Ovary (tissue), 9 donors: ENCODE measurements around the gene FARP2. TPM values are rescaled to one million over a fixed set of nuclear protein-coding genes. Genes with fewer than 3 reads are reported as not detected.

ENCODE experiments used
- DNase-seq, 5 donors: peaks; one replicate each; pipeline ENCODE4 v3.0.0-alpha.2; 2019 to 2020
- H3K27ac ChIP-seq, 2 donors: fragments of 200-600 bp; one replicate each; pipeline versions ENCODE4 v1.5.1 to v1.8.0; 2019 to 2022
- H3K27me3 ChIP-seq: fragments of 200-600 bp; one replicate; pipeline ENCODE4 v1.8.0; 2022
- H3K36me3 ChIP-seq: fragments of 200-600 bp; sonication (generic); one replicate; pipeline ENCODE4 v1.5.1; 2019
- H3K4me1 ChIP-seq: one replicate; pipeline ENCODE4 v1.8.1; 2013; ENCODE audit warnings: mild to moderate bottlenecking, moderate library complexity; ENCODE audit not compliant: insufficient read depth
- H3K4me3 ChIP-seq: fragments of 200-600 bp; sonication (generic); one replicate; pipeline ENCODE4 v1.5.1; 2017
- H3K9me3 ChIP-seq, 2 donors: fragments of 200-600 bp in 1 of 2; sonication (generic) in 1 of 2; one replicate each; pipeline versions ENCODE4 v1.5.1 to v1.8.1; 2013 to 2019; ENCODE audit warnings: mild to moderate bottlenecking in 1 of 2, moderate library complexity in 1 of 2
- CTCF ChIP-seq, 3 donors: fragments of 450-650 bp in 2 of 3; fragments of 200-600 bp in 1 of 3; IDR thresholded peaks; one replicate each; pipeline versions ENCODE4 v1.5.1 to v1.8.0; 2016 to 2022; ENCODE audit warnings: antibody characterized with exemption in 3 of 3, mild to moderate bottlenecking in 1 of 3
- EP300 ChIP-seq: sonication (generic); formaldehyde crosslinking; IDR thresholded peaks from one replicate; pipeline ENCODE4 v1.6.1; 2017; ENCODE audit warnings: antibody characterized with exemption
- POLR2A ChIP-seq: fragments of 450-650 bp; IDR thresholded peaks from one replicate; pipeline ENCODE4 v1.6.1; 2017; ENCODE audit warnings: antibody characterized with exemption, mild to moderate bottlenecking, moderate library complexity
- WGBS, 3 donors: extraction: QIAGEN DNeasy Blood & Tissue Kit in 1 of 3; methylation state at CpG; one replicate each; pipeline versions ENCODE4 v1.1.5 to v1.1.7; 2013 to 2017; 5-methylcytosine and 5-hydroxymethylcytosine counted together
- intact Hi-C, 4 donors: fragments of 100-400 bp; cut with DNase I; formaldehyde crosslinking; loops; one replicate each; pipeline versions ENCODE4 v1.11.0 to v1.15.1; 2022 to 2023
- polyA plus RNA-seq, 2 donors: library from polyadenylated mRNA; stranded (reverse); fragments of 200-250 nt in 1 of 2; fragments of 350-450 nt in 1 of 2; fragmentation: Illumina TruSeq in 1 of 2; extraction: RNeasy Lipid Tissue Mini Kit (QIAGEN cat#74804) in 1 of 2; gene quantifications; one replicate each; pipeline ENCODE4 v1.2.3, GENCODE V29; 2013 to 2014
- total RNA-seq, 7 donors: library from RNA; depleted of rRNA in 2 of 7; stranded (reverse); fragments of >200 nt in 2 of 7; fragmentation: NEBNext Ultra II Directional in 3 of 7; extraction: Animal tissue kit (Norgen Biotek cat#: 25700) in 3 of 7; gene quantifications; one replicate each; pipeline versions ENCODE4 v1.1.0 to v1.2.4, GENCODE V29; 2016 to 2023
- donor health status: DM: no; HTN: no; CAD: no; lungs with moderate emphysema.
- donor health status: DM: no; HTN: no; CAD: no.
- donor health status: Bipolar disorder and iron deficiency.
- donor health status: DM: yes; HTN: yes; CAD: no.
- donor health status: DM: no; HTN: no; CAD: no.
- donor health status: DM: yes; HTN: yes; CAD: no.

FARP2 gene
- total and polyA plus RNA-seq, 9 donors: 13.5 to 62.1 (median 39.5) TPM

DNA sequence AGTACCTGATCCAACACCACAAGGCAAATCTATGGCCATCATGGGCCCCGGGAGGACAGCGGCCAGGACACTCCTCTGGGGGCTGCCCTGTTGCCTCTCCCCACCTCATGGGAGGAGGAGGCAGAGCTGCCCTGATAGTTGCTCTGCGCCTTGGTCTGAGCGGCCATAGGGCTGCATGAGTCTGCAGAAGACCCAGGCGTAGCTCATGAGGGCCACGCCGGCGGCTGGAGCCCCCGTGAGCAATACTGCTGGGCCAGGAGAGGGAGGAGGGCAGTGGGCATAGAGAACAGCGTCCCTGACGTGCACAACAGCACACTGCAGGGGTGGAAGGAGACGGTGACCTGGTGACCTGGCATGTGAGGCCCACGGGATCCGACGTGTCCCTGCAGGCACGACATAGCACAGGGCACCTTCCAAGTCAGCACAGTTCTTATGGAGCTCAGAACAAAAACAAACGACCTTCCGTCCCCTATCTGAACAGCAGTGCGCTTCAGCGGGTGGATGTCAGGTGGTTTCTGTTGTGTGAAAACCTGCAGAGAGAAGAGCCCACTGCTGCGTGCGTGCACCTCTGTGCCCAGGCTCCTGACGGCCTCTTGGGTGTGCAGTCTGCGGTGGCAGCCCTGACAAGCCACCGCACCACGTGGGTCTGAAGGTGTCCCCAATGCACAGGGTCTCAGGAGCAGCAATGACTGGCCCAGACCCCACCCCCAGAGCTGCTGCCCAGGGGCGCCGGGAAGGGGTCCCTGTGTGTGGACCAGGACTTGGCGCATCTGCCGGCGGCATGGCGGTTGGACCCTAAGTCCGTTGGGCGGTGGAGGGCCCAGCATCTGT, 139.3 kb downstream of the FARP2 start:
- intact Hi-C loops: no loop called here
- Histone ChIP-seq H3K27me3 (no peaks in the 10 kb centered on the region), H3K4me3 (no peak overlapping the region), H3K9me3 (no peaks in the 10 kb centered on the region), H3K4me1 (no peaks in the 10 kb centered on the region), H3K36me3 (no peaks in the 10 kb centered on the region), H3K27ac (no peak overlapping the region)
- no peak for DNase-seq
- WGBS, 3 donors: 79 to 83% (median 80%) methylated on average over 30 to 34 of the region's 34 CpGs
- TF ChIP-seq CTCF (IDR thresholded peaks at IDR 0.05) (no peak), EP300 (no peak), POLR2A (no peak)

DNA sequence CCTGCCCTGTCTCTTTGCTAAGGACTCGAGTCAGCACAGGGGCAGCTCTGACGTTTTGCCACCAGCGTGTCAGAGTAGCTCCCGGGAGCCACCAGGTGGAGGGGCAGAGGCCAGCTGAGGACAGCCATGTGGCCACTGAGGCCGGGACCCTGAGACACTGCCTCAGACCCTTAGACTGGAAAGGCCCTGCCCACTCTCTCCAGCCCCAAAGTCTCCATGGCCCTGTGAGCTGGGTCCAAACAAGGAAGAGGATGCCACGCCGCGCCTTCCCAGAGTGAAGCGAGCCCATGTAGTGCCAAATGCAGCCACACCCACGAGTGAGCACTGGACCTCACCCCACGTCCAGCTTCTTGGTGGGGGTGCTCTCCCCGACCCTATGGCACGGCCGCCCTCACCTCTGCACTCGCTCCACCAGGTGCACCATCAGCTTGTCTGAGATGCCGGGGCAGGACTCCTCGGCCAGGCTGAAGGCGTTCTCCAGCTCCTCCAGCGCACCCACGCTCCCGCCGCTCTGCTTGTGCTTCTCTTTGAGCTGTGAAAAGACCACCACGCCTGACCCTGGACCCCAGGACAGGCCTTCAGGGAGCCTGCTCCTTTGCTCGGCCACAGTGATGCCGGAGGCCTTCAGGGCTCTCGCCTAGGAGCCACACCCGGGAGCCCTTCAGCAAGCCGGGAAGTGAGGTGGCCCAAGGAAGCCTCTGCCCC, 140.1 kb downstream of the FARP2 start:
- Histone ChIP-seq H3K4me1 (no peaks in the 10 kb centered on the region), H3K4me3 (no peak overlapping the region), H3K27me3 (no peaks in the 10 kb centered on the region), H3K9me3 (no peaks in the 10 kb centered on the region), H3K27ac (no peak overlapping the region), H3K36me3 (no peaks in the 10 kb centered on the region)
- TF ChIP-seq CTCF (IDR thresholded peaks at IDR 0.05): no peak
- no peak for TF ChIP-seq POLR2A
- TF ChIP-seq EP300: no peak
- intact Hi-C loops: no loop called here
- no peak for DNase-seq
- WGBS, 3 donors: 89 to 92% (median 92%) methylated on average over 28 of the region's 28 CpGs

- Histone ChIP-seq H3K4me3 (no peak overlapping the region), H3K27ac (no peak overlapping the region), H3K27me3 (no peaks in the 10 kb centered on the region), H3K9me3 (no peaks in the 10 kb centered on the region), H3K4me1 (no peaks in the 10 kb centered on the region), H3K36me3 (no peaks in the 10 kb centered on the region)
- intact Hi-C loops: loop anchor here in 1 of 4 donors (1.0 kb wide), 1 partner anchor 31 kb away; no protein-coding TSS in a partner anchor
- no peak for DNase-seq
- TF ChIP-seq CTCF (IDR thresholded peaks at IDR 0.05) (no peak), EP300 (no peak), POLR2A (no peak)
- WGBS, 3 donors: 82 to 87% (median 86%) methylated on average over 29 of the region's 29 CpGs
Measured at GRCh38 chr2:241496904-241497877, 141.1 kb downstream of the FARP2 start.
